AG10803 (cell line): Measurements from ENCODE around the gene ZMIZ2.
A peak's percentile ranks its signal among the peaks of the same experiment; 100 is the strongest.

Experiments
- DNase-seq: peaks from one replicate; pipeline ENCODE4 v3.0.0; 2010; ENCODE audit warnings: low read depth
- H3K4me3 ChIP-seq: 2 replicates; pipeline ENCODE4 v1.5.1; 2011; ENCODE audit warnings: mild to moderate bottlenecking, low read length, control low read depth
- CTCF ChIP-seq: conservative IDR thresholded peaks from 2 replicates; pipeline ENCODE4 v1.5.1; 2011; ENCODE audit warnings: mild to moderate bottlenecking, low read length, control low read depth, inconsistent platforms

The ZMIZ2 gene

GRCh38 chr7:44738876-44739665, 9.6 kb upstream of the ZMIZ2 start:
- no peak for DNase-seq
- no peak overlapping the region for H3K4me3 ChIP-seq
- no peak for TF ChIP-seq CTCF

- H3K4me3 ChIP-seq = no peak overlapping the region
- DNase-seq = no peak
- no peak for TF ChIP-seq CTCF
Measured at GRCh38 chr7:44740055-44740454, 8.6 kb upstream of the ZMIZ2 start.

- no peak for DNase-seq
- H3K4me3 ChIP-seq = no peak overlapping the region
- no peak for TF ChIP-seq CTCF
Measured at GRCh38 chr7:44743750-44744149, 4.9 kb upstream of the ZMIZ2 start.

GRCh38 chr7:44748948-44749731, 493 bp downstream of the ZMIZ2 start:
- no peak for DNase-seq
- no peak for TF ChIP-seq CTCF
- H3K4me3 ChIP-seq = peak overlapping the region; percentile 77

GRCh38 chr7:44749992-44750391, 1.3 kb downstream of the ZMIZ2 start:
- no peak for TF ChIP-seq CTCF
- no peak for DNase-seq
- peak overlapping the region; percentile 77 for H3K4me3 ChIP-seq

GRCh38 chr7:44750424-44750823, 1.8 kb downstream of the ZMIZ2 start:
- no peak for DNase-seq
- H3K4me3 ChIP-seq = no peak overlapping the region; the same call in 1 of the 2 replicates
- no peak for TF ChIP-seq CTCF
